ENCODE data around the gene ZNF524. TPM values are rescaled to one million over a fixed set of nuclear protein-coding genes. Genes with fewer than 3 reads are reported as not detected.

The ZNF524 gene
- total and polyA plus RNA-seq, 10 of the 15 experiments (the other 5 are each of a cell fraction or from before 2014, with no cell fraction given), result 0.47 to 18.6 (median 12.4) TPM; not detected in 1

- H3K79me2 ChIP-seq (ENCODE audit: control insufficient read depth, insufficient read depth, low read length), result peaks cover 18% of the 10 kb centered on the region
- H3K27me3 ChIP-seq (replicated peaks in 1 of 2; ENCODE audit: control insufficient read depth in 2 of 2, insufficient read depth in 2 of 2, low read length in 1 of 2), result no peaks in the 10 kb centered on the region
- peaks cover 3% of the 10 kb centered on the region; the same call in 1 of the 2 replicates for H4K20me1 ChIP-seq (ENCODE audit: control insufficient read depth, insufficient read depth)
- CTCF ChIA-PET, result interaction anchor here (0.7 to 3.0 kb wide), 5 partner anchors 15 to 98 kb away, joined by 3 to 11 read pairs (median 4); no protein-coding TSS in a partner anchor
- intact Hi-C loops (cut with micrococcal nuclease; ENCODE audit: unreplicated experiment) (no loop called here), in situ Hi-C loops (cut with MboI) (no loop called here)
- peaks cover 4% of the 10 kb centered on the region for H3K4me1 ChIP-seq (ENCODE audit: control insufficient read depth, insufficient read depth, low read length)
- no TSS peak for BruUV-seq (replicated peaks)
- H3K9me3 ChIP-seq (replicated peaks; ENCODE audit: control insufficient read depth, insufficient read depth, low read length), result peaks cover 2% of the 10 kb centered on the region; the same call in 1 of the 3 replicates
- no peak overlapping the region for H3K27ac ChIP-seq (ENCODE audit: control insufficient read depth, insufficient read depth)
- FAIRE-seq (no peak), DNase-seq (ENCODE audit: low read depth, low spot score) (no peak), ATAC-seq (peak; percentile 65)
- SMC1A ChIA-PET (ENCODE audit: uncharacterized antibody, unreplicated experiment), result interaction anchor here (1.5 kb wide), 1 partner anchor 21 kb away, joined by 3 read pairs; no protein-coding TSS in a partner anchor
- no peak overlapping the region for H3K4me3 ChIP-seq
- TF ChIP-seq RB1 (IDR thresholded peaks at IDR 0.05; ENCODE audit: borderline replicate concordance) (no peak), KDM1A (IDR thresholded peaks at IDR 0.05; ENCODE audit: borderline replicate concordance) (no peak), PAX8 (IDR thresholded peaks at IDR 0.05) (no peak), SMAD1 (IDR thresholded peaks at IDR 0.05; ENCODE audit: low read depth, partially characterized antibody) (no peak), MXI1 (IDR thresholded peaks at IDR 0.05; ENCODE audit: low read depth, low read length) (no peak), ZZZ3 (IDR thresholded peaks at IDR 0.05; ENCODE audit: control insufficient read depth, insufficient read length, low read depth) (no peak), FOXK2 (IDR thresholded peaks at IDR 0.05) (no peak), MAX (IDR thresholded peaks at IDR 0.05; ENCODE audit: low read depth, low read length) (no peak), IKZF1 (conservative IDR thresholded peaks at IDR 0.05) (no peak), ETV6 (conservative IDR thresholded peaks at IDR 0.05 in 1 of 2, IDR thresholded peaks at IDR 0.05 in 1 of 2; ENCODE audit: borderline replicate concordance in 1 of 2, low read depth in 1 of 2) (no peak), ZNF24 (IDR thresholded peaks at IDR 0.05) (no peak), NR2C2 (IDR thresholded peaks at IDR 0.05; ENCODE audit: borderline replicate concordance, control insufficient read depth, insufficient read length, low read depth) (no peak), KLF5 (IDR thresholded peaks at IDR 0.05; ENCODE audit: partially characterized antibody) (no peak), SPI1 (IDR thresholded peaks at IDR 0.05; ENCODE audit: borderline replicate concordance, insufficient read depth, low read depth, low read length) (peak; percentile 52; the same call in 1 of the 2 replicates), ASH2L (IDR thresholded peaks at IDR 0.05; ENCODE audit: borderline replicate concordance, low read depth) (no peak), ATF7 (IDR thresholded peaks at IDR 0.05; ENCODE audit: low read depth) (0 out of 2 replicates have a peak, but pooled peaks have one; percentile 29), IRF5 (IDR thresholded peaks at IDR 0.05; ENCODE audit: borderline replicate concordance) (no peak), EGR1 (IDR thresholded peaks at IDR 0.05; ENCODE audit: borderline replicate concordance in 1 of 2, low read depth in 2 of 2, low read length in 2 of 2) (no peak)
- no peak overlapping the region for H3K9ac ChIP-seq (ENCODE audit: control insufficient read depth, insufficient read depth, low read length)
- H3K4me2 ChIP-seq (ENCODE audit: control insufficient read depth, insufficient read depth), result peak overlapping the region; percentile 12; the same call in 1 of the 2 replicates
- no peak overlapping the region for H2AFZ ChIP-seq (ENCODE audit: control insufficient read depth, low read depth, low read length)
- POLR2A ChIA-PET, result interaction anchor here (1.4 kb wide), 1 partner anchor 12 kb away, joined by 7 read pairs; the partner anchor contains the start of gene ZNF784
- H3K36me3 ChIP-seq (ENCODE audit: control insufficient read depth in 2 of 2, insufficient read depth in 2 of 2, low read length in 1 of 2), result peaks cover 12% of the 10 kb centered on the region in 2 experiments
- WGBS (ENCODE audit: insufficient coverage, insufficient replicate concordance, low lambda C conversion rate, missing lambda C conversion rate), result 55% methylated on average over 3 of the region's 3 CpGs
- RAD21 ChIA-PET (ENCODE audit: unreplicated experiment), result interaction anchor here (1.3 kb wide), 1 partner anchor 20 kb away, joined by 3 read pairs; no protein-coding TSS in a partner anchor
Measured at GRCh38 chr19:55611983-55612645, 12.0 kb downstream of the ZNF524 start.

Measured in GM12878 (cell line).